K562 (cell line): ENCODE data around the gene LYPLA2. TPM values are rescaled to one million over a fixed set of nuclear protein-coding genes. Genes with fewer than 3 reads are reported as not detected.
A peak's percentile ranks its signal among the peaks of the same experiment; 100 is the strongest.

Experiments used
- BRD9 ChIP-seq: fragments of 450-650 bp; IDR thresholded peaks from 2 replicates; pipeline ENCODE4 v1.6.1; 2018; ENCODE audit warnings: low read depth; ENCODE audit not compliant: partially characterized antibody
- BRF1 ChIP-seq: IDR thresholded peaks from 3 replicates; pipeline ENCODE4 v1.6.1; 2011; ENCODE audit warnings: borderline replicate concordance, mild to moderate bottlenecking; ENCODE audit not compliant: insufficient read length; ENCODE audit errors: extremely low read depth
- CHCHD3 ChIP-seq: fragments of 250-450 bp; sonication (Bioruptor Pico); IDR thresholded peaks from 2 replicates; pipeline ENCODE4 v2.1.2; 2022; ENCODE audit warnings: mild to moderate bottlenecking
- ESRRA ChIP-seq: fragments of 450-650 bp; IDR thresholded peaks from 2 replicates; pipeline ENCODE4 v1.6.1; 2014; ENCODE audit warnings: low read depth, mild to moderate bottlenecking, moderate library complexity, borderline replicate concordance
- GATAD2B ChIP-seq: fragments of 450-650 bp; IDR thresholded peaks from 2 replicates; pipeline ENCODE4 v1.6.1; 2017; ENCODE audit warnings: mild to moderate bottlenecking, borderline replicate concordance
- HNRNPLL ChIP-seq: fragments of 200-400 bp; formaldehyde crosslinking; IDR thresholded peaks from 2 replicates; pipeline ENCODE4 v1.6.1; 2017; ENCODE audit warnings: low read length, low read depth, mild to moderate bottlenecking; ENCODE audit not compliant: poor library complexity, severe bottlenecking
- KLF10 ChIP-seq: fragments of 250-450 bp; sonication (Bioruptor Pico); IDR thresholded peaks from 2 replicates; pipeline ENCODE4 v1.6.1; 2021; ENCODE audit warnings: matching md5 sums
- KLF16 ChIP-seq: IDR thresholded peaks from 2 replicates; pipeline ENCODE4 v1.6.1; 2016; ENCODE audit warnings: antibody characterized with exemption
- MECOM ChIP-seq: fragments of 250-450 bp; sonication (Bioruptor Pico); IDR thresholded peaks from 2 replicates; pipeline ENCODE4 v1.8.0; 2022; ENCODE audit warnings: inconsistent platforms
- NBN ChIP-seq: fragments of 450-650 bp; IDR thresholded peaks from 2 replicates; pipeline ENCODE4 v1.6.1; 2016; ENCODE audit warnings: low read depth, mild to moderate bottlenecking
- NCOA6 ChIP-seq: fragments of 450-650 bp; IDR thresholded peaks from 2 replicates; pipeline ENCODE4 v1.6.1; 2017; ENCODE audit warnings: mild to moderate bottlenecking
- NCOR1 ChIP-seq: fragments of 450-650 bp; IDR thresholded peaks from 2 replicates; pipeline ENCODE4 v1.6.1; 2016; ENCODE audit warnings: mild to moderate bottlenecking, moderate library complexity
- NFE2 ChIP-seq: IDR thresholded peaks from 2 replicates; pipeline ENCODE4 v1.6.1; 2014; ENCODE audit warnings: antibody characterized with exemption, low read depth
- NFIX ChIP-seq: fragments of 250-450 bp; sonication (Bioruptor Pico); IDR thresholded peaks from 2 replicates; pipeline ENCODE4 v1.4.0; 2020; ENCODE audit warnings: low read depth, mild to moderate bottlenecking, moderate library complexity
- PCBP1 ChIP-seq: fragments of 200-400 bp; formaldehyde crosslinking; IDR thresholded peaks from 2 replicates; pipeline ENCODE4 v1.6.1; 2018; ENCODE audit warnings: mild to moderate bottlenecking, low read depth, low read length; ENCODE audit not compliant: poor library complexity, severe bottlenecking
- POLR2H ChIP-seq: IDR thresholded peaks from 2 replicates; pipeline ENCODE4 v1.6.1; 2016; ENCODE audit warnings: missing genetic modification characterization, low read depth, mild to moderate bottlenecking, control low read depth, missing compliant biosample characterization, moderate library complexity
- RBM22 ChIP-seq: fragments of 200-400 bp; formaldehyde crosslinking; IDR thresholded peaks from 2 replicates; pipeline ENCODE4 v1.6.1; 2018; ENCODE audit warnings: low read length, low read depth; ENCODE audit not compliant: poor library complexity, severe bottlenecking
- SIN3B ChIP-seq: fragments of 450-650 bp; IDR thresholded peaks from 2 replicates; pipeline ENCODE4 v1.6.1; 2017; ENCODE audit warnings: low read depth, mild to moderate bottlenecking, moderate library complexity
- TCF15 ChIP-seq: fragments of 250-450 bp; sonication (Bioruptor Pico); IDR thresholded peaks from 2 replicates; pipeline ENCODE4 v1.8.0; 2022; ENCODE audit warnings: moderate library complexity, mild to moderate bottlenecking, inconsistent platforms
- ZBTB33 ChIP-seq: sonication (generic); formaldehyde crosslinking; IDR thresholded peaks from 2 replicates; pipeline ENCODE4 v1.8.1; 2023; ENCODE audit warnings: mild to moderate bottlenecking, missing genetic modification reagents
- ZNF143 ChIP-seq: sonication (generic); formaldehyde crosslinking; IDR thresholded peaks from 2 replicates; pipeline ENCODE4 v1.9.0; 2022; ENCODE audit warnings: mild to moderate bottlenecking, missing genetic modification reagents
- ZNF212 ChIP-seq: fragments of 450-650 bp; formaldehyde crosslinking; IDR thresholded peaks from 2 replicates; pipeline ENCODE4 v1.4.0; 2020; ENCODE audit warnings: mild to moderate bottlenecking
- ZNF253 ChIP-seq: fragments of 250-450 bp; sonication (Bioruptor Pico); conservative IDR thresholded peaks from 2 replicates; pipeline ENCODE4 v1.6.1; 2021; ENCODE audit warnings: mild to moderate bottlenecking
- ZNF41 ChIP-seq: fragments of 250-450 bp; sonication (Bioruptor Pico); conservative IDR thresholded peaks from 2 replicates; pipeline ENCODE4 v1.4.0; 2020; ENCODE audit warnings: mild to moderate bottlenecking
- ZNF76 ChIP-seq: fragments of 250-450 bp; sonication (Bioruptor Pico); IDR thresholded peaks from 2 replicates; pipeline ENCODE4 v1.4.0; 2020; ENCODE audit warnings: mild to moderate bottlenecking, moderate library complexity, borderline replicate concordance
- ZSCAN29 ChIP-seq: fragments of 450-650 bp; IDR thresholded peaks from 2 replicates; pipeline ENCODE4 v1.6.1; 2017
- polyA plus RNA-seq, 8 experiments: library from polyadenylated mRNA; depleted of rRNA in 4 of 8; stranded (reverse) in 5 of 8; unstranded in 3 of 8; fragments of >200 nt; fragmentation: Nextera tagmentation in 2 of 8; fragmentation: Illumina TruSeq in 1 of 8; extraction: Ambion mirVana in 2 of 8; extraction: Trizol in 1 of 8; gene quantifications; 2 replicates each; pipeline versions ENCODE4 v1.2.1 to v1.2.3, GENCODE V29; 2011 to 2014; ENCODE audit warnings: inconsistent platforms in 1 of 8, missing spikeins in 1 of 8
- total RNA-seq, 7 experiments: library from RNA; depleted of rRNA in 6 of 7; stranded (reverse); fragments of >200 nt in 6 of 7; fragmentation: Illumina TruSeq in 2 of 7; extraction: Trizol in 2 of 7; gene quantifications; 2 replicates each; pipeline versions ENCODE4 v1.2.1 to v1.2.3, GENCODE V29; 2011 to 2021; ENCODE audit warnings: low replicate concordance in 1 of 7
- TF ChIP-seq, protein P1 (sequence below): fragments of 450-650 bp; IDR thresholded peaks from 2 replicates; pipeline ENCODE4 v1.7.0; 2016; ENCODE audit warnings: borderline replicate concordance

LYPLA2 gene
- total and polyA plus RNA-seq, 9 of the 15 experiments (the other 6 are each of a cell fraction or from before 2014, with no cell fraction given), result 3.9 to 128 (median 60.1) TPM

DNA sequence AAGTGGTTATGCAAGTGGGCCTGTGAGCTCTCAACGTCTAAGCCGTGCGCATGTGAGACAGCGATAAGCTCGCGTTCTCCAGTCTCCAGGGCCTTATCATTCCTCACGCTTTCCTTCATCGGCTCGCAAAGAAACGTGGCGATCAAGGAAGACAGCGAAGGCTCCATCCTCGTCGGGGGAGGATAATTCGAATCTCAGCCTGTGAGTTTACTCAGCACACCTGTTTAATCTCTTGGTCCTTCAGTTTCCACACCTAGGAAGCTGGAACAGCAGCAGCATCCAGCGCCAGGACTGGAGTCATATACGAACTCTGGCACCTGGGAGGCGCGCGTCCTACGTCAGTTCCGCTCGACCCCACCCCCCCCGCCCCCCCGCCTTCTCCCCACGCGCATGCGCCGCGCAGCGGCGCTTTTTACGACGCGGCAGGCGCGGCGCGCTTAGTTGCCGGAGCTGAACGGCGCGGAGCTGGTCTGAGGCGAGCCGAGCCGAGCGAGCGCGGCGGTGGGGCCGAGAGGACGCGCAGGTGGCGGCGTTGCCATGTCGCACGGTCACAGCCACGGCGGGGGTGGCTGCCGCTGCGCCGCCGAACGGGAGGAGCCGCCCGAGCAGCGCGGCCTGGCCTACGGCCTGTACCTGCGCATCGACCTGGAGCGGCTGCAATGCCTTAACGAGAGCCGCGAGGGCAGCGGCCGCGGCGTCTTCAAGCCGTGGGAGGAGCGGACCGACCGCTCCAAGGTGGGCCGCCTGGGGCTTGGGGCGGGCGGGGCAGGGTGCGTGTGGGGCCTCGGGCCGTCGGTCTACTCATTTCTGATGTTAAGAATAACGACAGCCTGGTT, 12.7 kb upstream of the LYPLA2 start, which contains the start of gene PITHD1 (continued):
- TF ChIP-seq NCOR1, result peak; percentile 95
- 0 out of 2 replicates have a peak, but pooled peaks have one; percentile 32 for TF ChIP-seq ZNF143 (CRISPR knock-in tag)
- no peak for TF ChIP-seq PCBP1
- no peak for TF ChIP-seq ZNF41 (CRISPR knock-in tag)
- no peak for TF ChIP-seq ZBTB33
- no peak for TF ChIP-seq MECOM (CRISPR knock-in tag)
- TF ChIP-seq SIN3B, result peak; percentile 91
- TF ChIP-seq ZNF212 (CRISPR knock-in tag), result no peak
- TF ChIP-seq BRF1, result no peak
- no peak for TF ChIP-seq ZSCAN29
- TF ChIP-seq KLF10 (CRISPR knock-in tag), result no peak
- TF ChIP-seq CHCHD3, result no peak
- no peak; the same call in 1 of the 2 replicates for TF ChIP-seq ESRRA
- peak; percentile 68 for TF ChIP-seq HNRNPLL
- TF ChIP-seq TCF15 (CRISPR knock-in tag), result no peak
- TF ChIP-seq NFIX, result no peak
- peak; percentile 98 for TF ChIP-seq NBN
- TF ChIP-seq GATAD2B, result peak; percentile 60; the same call in 1 of the 2 replicates
- no peak for TF ChIP-seq ZNF76 (CRISPR knock-in tag)
- TF ChIP-seq NFE2, result peak; percentile 30; the same call in 1 of the 2 replicates
- TF ChIP-seq POLR2H (tag), result peak; percentile 93
- TF ChIP-seq RBM22, result peak; percentile 27
- TF ChIP-seq, protein P1, sequence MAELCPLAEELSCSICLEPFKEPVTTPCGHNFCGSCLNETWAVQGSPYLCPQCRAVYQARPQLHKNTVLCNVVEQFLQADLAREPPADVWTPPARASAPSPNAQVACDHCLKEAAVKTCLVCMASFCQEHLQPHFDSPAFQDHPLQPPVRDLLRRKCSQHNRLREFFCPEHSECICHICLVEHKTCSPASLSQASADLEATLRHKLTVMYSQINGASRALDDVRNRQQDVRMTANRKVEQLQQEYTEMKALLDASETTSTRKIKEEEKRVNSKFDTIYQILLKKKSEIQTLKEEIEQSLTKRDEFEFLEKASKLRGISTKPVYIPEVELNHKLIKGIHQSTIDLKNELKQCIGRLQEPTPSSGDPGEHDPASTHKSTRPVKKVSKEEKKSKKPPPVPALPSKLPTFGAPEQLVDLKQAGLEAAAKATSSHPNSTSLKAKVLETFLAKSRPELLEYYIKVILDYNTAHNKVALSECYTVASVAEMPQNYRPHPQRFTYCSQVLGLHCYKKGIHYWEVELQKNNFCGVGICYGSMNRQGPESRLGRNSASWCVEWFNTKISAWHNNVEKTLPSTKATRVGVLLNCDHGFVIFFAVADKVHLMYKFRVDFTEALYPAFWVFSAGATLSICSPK, result no peak
- no peak for TF ChIP-seq NCOA6
- TF ChIP-seq ZNF253 (CRISPR knock-in tag), result no peak
- peak; percentile 90 for TF ChIP-seq KLF16
- no peak for TF ChIP-seq BRD9
